Measurements from ENCODE around the gene LDB3.
"Not testable (repeated sequence)": the region's sequence is repeated elsewhere in the genome, so short reads cannot be mapped to it uniquely, and the experiment has no call there.

The LDB3 gene

GRCh38 chr10:86729677-86730076, 61.4 kb downstream of the LDB3 start:
- no peak for DNase-seq

- DNase-seq, result peak in 18 of 51 donors; percentile 7 to 63 (median 30)
Observed at GRCh38 chr10:86730227-86730626, 61.9 kb downstream of the LDB3 start.

- DNase-seq, result no peak
Observed at GRCh38 chr10:86732771-86733170, 64.5 kb downstream of the LDB3 start.

GRCh38 chr10:86733260-86733671, 65.0 kb downstream of the LDB3 start:
- DNase-seq, result peak in 6 of 51 donors; percentile 9 to 36 (median 15)

- DNase-seq, result no peak
Observed at GRCh38 chr10:86734207-86734988, 66.1 kb downstream of the LDB3 start.

- DNase-seq, result not testable (repeated sequence)
Observed at GRCh38 chr10:86735278-86735677, 67.0 kb downstream of the LDB3 start.

GRCh38 chr10:86742230-86742629, 73.9 kb downstream of the LDB3 start:
- no peak for DNase-seq

GRCh38 chr10:86744067-86744725, 75.9 kb downstream of the LDB3 start:
- no peak for DNase-seq

- no peak for DNase-seq
Observed at GRCh38 chr10:86747796-86748581, 79.7 kb downstream of the LDB3 start.

GRCh38 chr10:86749854-86750253, 81.5 kb downstream of the LDB3 start:
- DNase-seq, result peak in 3 of 51 donors; percentile 7 to 16 (median 12)

- no peak for DNase-seq
Observed at GRCh38 chr10:86751477-86751876, 83.2 kb downstream of the LDB3 start.

- no peak for DNase-seq
Observed at GRCh38 chr10:86752311-86752710, 84.0 kb downstream of the LDB3 start.

GRCh38 chr10:86753051-86753450, 84.7 kb downstream of the LDB3 start:
- no peak for DNase-seq

- no peak for DNase-seq
Observed at GRCh38 chr10:86753638-86754434, 85.5 kb downstream of the LDB3 start.

- no peak for DNase-seq
Observed at GRCh38 chr10:86755454-86755739, 87.1 kb downstream of the LDB3 start.

- peak in 49 of 51 donors; percentile 38 to 96 (median 85) for DNase-seq
Observed at GRCh38 chr10:86755740-86756510, 87.6 kb downstream of the LDB3 start.

- peak in 14 of 51 donors; percentile 37 to 92 (median 62) for DNase-seq
Observed at GRCh38 chr10:86756511-86757112, 88.3 kb downstream of the LDB3 start, which contains the start of gene BMPR1A. Gene BMPR1A (plus strand): TSS chr10:86756619. CDS start chr10:86876019, 119,400 bp downstream.

- peak in 24 of 51 donors; percentile 6 to 66 (median 44) for DNase-seq
Observed at GRCh38 chr10:86757113-86757972, 89.0 kb downstream of the LDB3 start.
